ENCODE data around the gene CSK. TPM values are rescaled to one million over a fixed set of nuclear protein-coding genes. Genes with fewer than 3 reads are reported as not detected.

The CSK gene
- total and polyA plus RNA-seq, 4 donors = 6.9 to 41.7 (median 24.1) TPM

DNA sequence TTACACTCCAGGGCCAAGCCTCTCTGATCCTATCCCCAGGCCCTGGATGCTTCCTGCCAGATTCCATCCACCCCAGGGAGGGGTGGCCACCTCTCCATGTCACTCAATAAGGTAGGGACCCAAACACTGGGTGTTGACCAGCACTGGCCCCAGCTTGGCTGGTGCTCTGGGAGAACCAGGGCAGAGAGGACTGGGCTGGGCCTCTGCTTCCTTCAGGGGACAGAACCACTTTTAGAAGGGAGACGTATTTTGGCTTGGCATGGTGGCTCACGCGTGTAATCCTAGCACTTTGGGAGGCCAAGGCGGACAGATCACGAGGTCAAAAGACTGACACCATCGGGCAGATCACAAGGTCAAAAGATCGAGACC lies 39.9 kb downstream of the CSK start:
- WGBS = 83% methylated on average over 7 of the region's 7 CpGs

DNA sequence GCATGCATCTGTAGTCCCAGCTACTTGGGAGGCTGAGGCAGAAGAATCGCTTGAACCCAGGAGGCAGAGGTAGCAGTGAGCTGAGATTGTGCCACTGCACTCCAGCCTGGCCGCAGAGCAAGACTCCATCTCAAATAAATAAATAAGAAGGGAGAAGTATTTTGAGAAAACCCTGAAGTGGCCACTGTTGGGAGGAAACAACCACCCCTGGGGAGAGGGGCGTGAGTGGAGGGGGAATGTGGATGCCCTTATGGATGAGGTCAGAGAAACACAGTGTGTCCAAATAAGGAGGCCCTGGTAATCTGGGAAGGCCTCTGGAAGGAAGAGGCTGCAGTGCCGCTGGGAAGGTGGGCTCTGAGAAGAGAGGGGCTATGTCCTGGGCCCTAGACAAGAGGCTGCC lies 40.4 kb downstream of the CSK start:
- no peak for DNase-seq (ENCODE audit: low spot score)

More for the DNA sequence above, 39.9 kb downstream of the CSK start:
- H3K4me3 ChIP-seq (ENCODE audit: low read depth in 1 of 3, low read length in 3 of 3) = no peak overlapping the region
- H3K36me3 ChIP-seq (ENCODE audit: control insufficient read depth in 4 of 4, insufficient read depth in 3 of 4, low read depth in 1 of 4, low read length in 3 of 4) = no peaks in the 10 kb centered on the region
- TF ChIP-seq GABPA (IDR thresholded peaks at IDR 0.05 in 1 of 2, conservative IDR thresholded peaks at IDR 0.05 in 1 of 2) (no peak), RAD21 (IDR thresholded peaks at IDR 0.05) (no peak), JUND (IDR thresholded peaks at IDR 0.05) (no peak), FOXA2 (IDR thresholded peaks at IDR 0.05) (no peak), FOXA1 (IDR thresholded peaks at IDR 0.05) (no peak), SP1 (IDR thresholded peaks at IDR 0.05) (no peak), HNF4A (conservative IDR thresholded peaks at IDR 0.05) (no peak)
- TF ChIP-seq, protein P1, sequence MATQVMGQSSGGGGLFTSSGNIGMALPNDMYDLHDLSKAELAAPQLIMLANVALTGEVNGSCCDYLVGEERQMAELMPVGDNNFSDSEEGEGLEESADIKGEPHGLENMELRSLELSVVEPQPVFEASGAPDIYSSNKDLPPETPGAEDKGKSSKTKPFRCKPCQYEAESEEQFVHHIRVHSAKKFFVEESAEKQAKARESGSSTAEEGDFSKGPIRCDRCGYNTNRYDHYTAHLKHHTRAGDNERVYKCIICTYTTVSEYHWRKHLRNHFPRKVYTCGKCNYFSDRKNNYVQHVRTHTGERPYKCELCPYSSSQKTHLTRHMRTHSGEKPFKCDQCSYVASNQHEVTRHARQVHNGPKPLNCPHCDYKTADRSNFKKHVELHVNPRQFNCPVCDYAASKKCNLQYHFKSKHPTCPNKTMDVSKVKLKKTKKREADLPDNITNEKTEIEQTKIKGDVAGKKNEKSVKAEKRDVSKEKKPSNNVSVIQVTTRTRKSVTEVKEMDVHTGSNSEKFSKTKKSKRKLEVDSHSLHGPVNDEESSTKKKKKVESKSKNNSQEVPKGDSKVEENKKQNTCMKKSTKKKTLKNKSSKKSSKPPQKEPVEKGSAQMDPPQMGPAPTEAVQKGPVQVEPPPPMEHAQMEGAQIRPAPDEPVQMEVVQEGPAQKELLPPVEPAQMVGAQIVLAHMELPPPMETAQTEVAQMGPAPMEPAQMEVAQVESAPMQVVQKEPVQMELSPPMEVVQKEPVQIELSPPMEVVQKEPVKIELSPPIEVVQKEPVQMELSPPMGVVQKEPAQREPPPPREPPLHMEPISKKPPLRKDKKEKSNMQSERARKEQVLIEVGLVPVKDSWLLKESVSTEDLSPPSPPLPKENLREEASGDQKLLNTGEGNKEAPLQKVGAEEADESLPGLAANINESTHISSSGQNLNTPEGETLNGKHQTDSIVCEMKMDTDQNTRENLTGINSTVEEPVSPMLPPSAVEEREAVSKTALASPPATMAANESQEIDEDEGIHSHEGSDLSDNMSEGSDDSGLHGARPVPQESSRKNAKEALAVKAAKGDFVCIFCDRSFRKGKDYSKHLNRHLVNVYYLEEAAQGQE (IDR thresholded peaks at IDR 0.05) = no peak
- TF ChIP-seq, protein P2, sequence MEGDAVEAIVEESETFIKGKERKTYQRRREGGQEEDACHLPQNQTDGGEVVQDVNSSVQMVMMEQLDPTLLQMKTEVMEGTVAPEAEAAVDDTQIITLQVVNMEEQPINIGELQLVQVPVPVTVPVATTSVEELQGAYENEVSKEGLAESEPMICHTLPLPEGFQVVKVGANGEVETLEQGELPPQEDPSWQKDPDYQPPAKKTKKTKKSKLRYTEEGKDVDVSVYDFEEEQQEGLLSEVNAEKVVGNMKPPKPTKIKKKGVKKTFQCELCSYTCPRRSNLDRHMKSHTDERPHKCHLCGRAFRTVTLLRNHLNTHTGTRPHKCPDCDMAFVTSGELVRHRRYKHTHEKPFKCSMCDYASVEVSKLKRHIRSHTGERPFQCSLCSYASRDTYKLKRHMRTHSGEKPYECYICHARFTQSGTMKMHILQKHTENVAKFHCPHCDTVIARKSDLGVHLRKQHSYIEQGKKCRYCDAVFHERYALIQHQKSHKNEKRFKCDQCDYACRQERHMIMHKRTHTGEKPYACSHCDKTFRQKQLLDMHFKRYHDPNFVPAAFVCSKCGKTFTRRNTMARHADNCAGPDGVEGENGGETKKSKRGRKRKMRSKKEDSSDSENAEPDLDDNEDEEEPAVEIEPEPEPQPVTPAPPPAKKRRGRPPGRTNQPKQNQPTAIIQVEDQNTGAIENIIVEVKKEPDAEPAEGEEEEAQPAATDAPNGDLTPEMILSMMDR (IDR thresholded peaks at IDR 0.05; ENCODE audit: low read depth, low read length, missing input control) = no peak
- TF ChIP-seq, protein P3, sequence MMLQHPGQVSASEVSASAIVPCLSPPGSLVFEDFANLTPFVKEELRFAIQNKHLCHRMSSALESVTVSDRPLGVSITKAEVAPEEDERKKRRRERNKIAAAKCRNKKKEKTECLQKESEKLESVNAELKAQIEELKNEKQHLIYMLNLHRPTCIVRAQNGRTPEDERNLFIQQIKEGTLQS (IDR thresholded peaks at IDR 0.05) = no peak
- H3K27ac ChIP-seq (ENCODE audit: low read depth in 1 of 2, low read length in 2 of 2) = no peak overlapping the region
- no peak overlapping the region for H3K9ac ChIP-seq (ENCODE audit: low read depth in 1 of 2, low read length in 2 of 2)
- no peaks in the 10 kb centered on the region for H3K27me3 ChIP-seq (ENCODE audit: control insufficient read depth in 4 of 4, insufficient read depth in 4 of 4, low read length in 3 of 4)
- DNase-seq (ENCODE audit: low spot score) = no peak
- H3K4me1 ChIP-seq (ENCODE audit: control insufficient read depth in 4 of 4, insufficient read depth in 4 of 4, low read length in 3 of 4) = peaks cover 0 to 2% (median under 1%) of the 10 kb centered on the region in 4 donors
- H3K9me3 ChIP-seq (ENCODE audit: control insufficient read depth in 4 of 4, low read length in 3 of 4) = no peaks in the 10 kb centered on the region

More for the DNA sequence above, 40.4 kb downstream of the CSK start:
- Histone ChIP-seq H3K9me3 (ENCODE audit: control insufficient read depth in 4 of 4, low read length in 3 of 4) (no peaks in the 10 kb centered on the region), H3K9ac (ENCODE audit: low read depth in 1 of 2, low read length in 2 of 2) (no peak overlapping the region), H3K27ac (ENCODE audit: low read depth in 1 of 2, low read length in 2 of 2) (no peak overlapping the region), H3K4me1 (ENCODE audit: control insufficient read depth in 4 of 4, insufficient read depth in 4 of 4, low read length in 3 of 4) (peaks cover 0 to 2% (median under 1%) of the 10 kb centered on the region in 4 donors), H3K27me3 (ENCODE audit: control insufficient read depth in 4 of 4, insufficient read depth in 4 of 4, low read length in 3 of 4) (no peaks in the 10 kb centered on the region), H3K36me3 (ENCODE audit: control insufficient read depth in 4 of 4, insufficient read depth in 3 of 4, low read depth in 1 of 4, low read length in 3 of 4) (no peaks in the 10 kb centered on the region), H3K4me3 (ENCODE audit: low read depth in 1 of 3, low read length in 3 of 3) (no peak overlapping the region)
- TF ChIP-seq RAD21 (IDR thresholded peaks at IDR 0.05) = no peak
- TF ChIP-seq NR2F2 (IDR thresholded peaks at IDR 0.05) = no peak
- no peak for TF ChIP-seq RXRA (IDR thresholded peaks at IDR 0.05)
- no peak for TF ChIP-seq JUND (IDR thresholded peaks at IDR 0.05)
- TF ChIP-seq, protein P4, sequence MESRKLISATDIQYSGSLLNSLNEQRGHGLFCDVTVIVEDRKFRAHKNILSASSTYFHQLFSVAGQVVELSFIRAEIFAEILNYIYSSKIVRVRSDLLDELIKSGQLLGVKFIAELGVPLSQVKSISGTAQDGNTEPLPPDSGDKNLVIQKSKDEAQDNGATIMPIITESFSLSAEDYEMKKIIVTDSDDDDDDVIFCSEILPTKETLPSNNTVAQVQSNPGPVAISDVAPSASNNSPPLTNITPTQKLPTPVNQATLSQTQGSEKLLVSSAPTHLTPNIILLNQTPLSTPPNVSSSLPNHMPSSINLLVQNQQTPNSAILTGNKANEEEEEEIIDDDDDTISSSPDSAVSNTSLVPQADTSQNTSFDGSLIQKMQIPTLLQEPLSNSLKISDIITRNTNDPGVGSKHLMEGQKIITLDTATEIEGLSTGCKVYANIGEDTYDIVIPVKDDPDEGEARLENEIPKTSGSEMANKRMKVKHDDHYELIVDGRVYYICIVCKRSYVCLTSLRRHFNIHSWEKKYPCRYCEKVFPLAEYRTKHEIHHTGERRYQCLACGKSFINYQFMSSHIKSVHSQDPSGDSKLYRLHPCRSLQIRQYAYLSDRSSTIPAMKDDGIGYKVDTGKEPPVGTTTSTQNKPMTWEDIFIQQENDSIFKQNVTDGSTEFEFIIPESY (IDR thresholded peaks at IDR 0.05) = no peak
- TF ChIP-seq HNF4G (IDR thresholded peaks at IDR 0.05) = no peak
- TF ChIP-seq, protein P5, sequence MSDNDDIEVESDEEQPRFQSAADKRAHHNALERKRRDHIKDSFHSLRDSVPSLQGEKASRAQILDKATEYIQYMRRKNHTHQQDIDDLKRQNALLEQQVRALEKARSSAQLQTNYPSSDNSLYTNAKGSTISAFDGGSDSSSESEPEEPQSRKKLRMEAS (IDR thresholded peaks at IDR 0.05) = no peak
- no peak for TF ChIP-seq FOXA1 (IDR thresholded peaks at IDR 0.05)
- TF ChIP-seq, protein P3 (IDR thresholded peaks at IDR 0.05) = no peak
- no peak for TF ChIP-seq EGR1 (IDR thresholded peaks at IDR 0.05; ENCODE audit: low read depth in 2 of 2)
- 92% methylated on average over 4 of the region's 4 CpGs for WGBS
